Measurements from ENCODE around the gene ARHGAP28. TPM values are rescaled to one million over a fixed set of nuclear protein-coding genes. Genes with fewer than 3 reads are reported as not detected.
A peak's percentile ranks its signal among the peaks of the same experiment; 100 is the strongest.

ARHGAP28 gene, protein sequence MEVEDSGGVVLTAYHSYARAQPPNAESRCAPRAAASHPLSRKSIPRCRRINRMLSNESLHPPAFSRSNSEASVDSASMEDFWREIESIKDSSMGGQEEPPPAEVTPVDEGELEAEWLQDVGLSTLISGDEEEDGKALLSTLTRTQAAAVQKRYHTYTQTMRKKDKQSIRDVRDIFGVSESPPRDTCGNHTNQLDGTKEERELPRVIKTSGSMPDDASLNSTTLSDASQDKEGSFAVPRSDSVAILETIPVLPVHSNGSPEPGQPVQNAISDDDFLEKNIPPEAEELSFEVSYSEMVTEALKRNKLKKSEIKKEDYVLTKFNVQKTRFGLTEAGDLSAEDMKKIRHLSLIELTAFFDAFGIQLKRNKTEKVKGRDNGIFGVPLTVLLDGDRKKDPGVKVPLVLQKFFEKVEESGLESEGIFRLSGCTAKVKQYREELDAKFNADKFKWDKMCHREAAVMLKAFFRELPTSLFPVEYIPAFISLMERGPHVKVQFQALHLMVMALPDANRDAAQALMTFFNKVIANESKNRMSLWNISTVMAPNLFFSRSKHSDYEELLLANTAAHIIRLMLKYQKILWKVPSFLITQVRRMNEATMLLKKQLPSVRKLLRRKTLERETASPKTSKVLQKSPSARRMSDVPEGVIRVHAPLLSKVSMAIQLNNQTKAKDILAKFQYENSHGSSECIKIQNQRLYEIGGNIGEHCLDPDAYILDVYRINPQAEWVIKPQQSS
- not detected in 2 replicates for total RNA-seq (2013; cell fraction: nucleolus; rRNA removed)
- total RNA-seq (2014; rRNA removed) = not detected in 2 replicates
- not detected in 2 replicates for total RNA-seq (2014; rRNA removed; fragmentation: Illumina TruSeq; extraction: Trizol)
- not detected in 2 replicates for total RNA-seq (2021)
- polyA plus RNA-seq (2011; ENCODE audit: low read depth) = not detected
- polyA plus RNA-seq (2011; rRNA removed) = not detected in 2 replicates
- polyA plus RNA-seq (2011; cell fraction: cytosol; rRNA removed) = not detected in 2 replicates
- not detected in 2 replicates for polyA plus RNA-seq (2011; cell fraction: nucleus; rRNA removed)
- polyA plus RNA-seq (2012) = not detected in 2 replicates
- not detected in 2 replicates for polyA plus RNA-seq (2014; fragmentation: Illumina TruSeq; extraction: Trizol)
- polyA plus RNA-seq (2014; fragmentation: Nextera tagmentation; extraction: Ambion mirVana) = not detected
- not detected in 2 replicates for polyA plus RNA-seq (2014; rRNA removed)
- not detected for polyA plus RNA-seq (2016; fragmentation: Nextera tagmentation; extraction: Ambion mirVana)
- not detected in 2 replicates for polyA minus RNA-seq (2011; rRNA and poly(A)+ RNA removed)
- not detected in 2 replicates for polyA minus RNA-seq (2011; cell fraction: cytosol; rRNA and poly(A)+ RNA removed)
- not detected in 2 replicates for polyA minus RNA-seq (2011; cell fraction: nucleus; rRNA and poly(A)+ RNA removed)
- Bru-seq, nascent RNA = not detected
- percentile 0 among the genes with signal in this experiment for BruChase-seq, experiment 1, labeled RNA remaining after a 6-hour chase
- BruChase-seq, experiment 2, labeled RNA remaining after a 2-hour chase = percentile 0 among the genes with signal in this experiment
- long read RNA-seq, experiment 1 = 0 reads
- long read RNA-seq, experiment 2, partial matches to known transcripts = 0 of 1 reads
- long read RNA-seq, experiment 2, other reads (novel, unspliced or antisense) = 1 of 1 reads

DNA sequence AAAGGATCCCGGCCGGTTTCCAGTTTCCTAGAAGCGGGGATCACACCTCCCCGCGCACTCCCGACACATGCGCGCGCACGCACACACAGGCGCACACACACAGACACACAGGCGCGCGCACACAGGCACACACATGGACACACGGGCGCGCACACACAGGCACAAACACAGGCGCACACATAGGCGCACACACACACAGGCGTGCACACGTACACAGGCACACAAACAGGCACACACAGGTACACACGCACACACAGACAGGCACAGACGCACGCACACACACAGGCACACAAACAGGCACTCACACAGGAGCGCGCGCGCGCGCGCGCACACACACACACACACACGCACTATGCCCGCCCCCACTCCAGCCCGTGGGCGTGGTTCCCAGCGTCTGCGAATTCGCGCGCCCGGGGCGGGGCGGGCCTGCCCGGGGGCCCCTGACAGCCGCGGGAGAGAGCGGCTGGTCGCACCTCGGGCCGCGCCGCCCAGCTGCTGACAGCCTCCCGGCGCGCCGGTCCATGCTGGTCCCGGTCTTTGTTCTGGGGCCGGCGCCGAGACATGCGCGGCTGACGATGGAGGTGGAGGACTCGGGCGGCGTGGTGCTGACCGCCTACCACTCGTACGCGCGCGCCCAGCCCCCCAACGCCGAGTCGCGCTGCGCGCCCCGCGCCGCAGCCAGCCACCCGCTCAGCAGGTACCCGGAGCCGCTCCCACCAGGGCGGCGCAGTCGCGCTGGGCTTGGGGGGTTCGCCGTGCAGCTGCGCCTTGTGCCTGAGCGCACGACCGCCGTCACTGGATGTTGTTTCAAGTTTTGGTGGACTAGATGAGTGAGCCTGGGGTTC is at the start of gene ARHGAP28:
ARHGAP28 (plus strand) TSS at position 470 of the 845 bp plus-strand sequence; CDS start at position 576, 106 bp downstream.
- 6% methylated on average over 28 of the region's 96 CpGs for WGBS (ENCODE audit: insufficient coverage, insufficient replicate concordance, low lambda C conversion rate, missing lambda C conversion rate)
- RAD21 ChIA-PET (ENCODE audit: unreplicated experiment) = no interaction called here
- intact Hi-C loops (cut with micrococcal nuclease; ENCODE audit: unreplicated experiment) = no loop called here
- H3K27me3 ChIP-seq (replicated peaks in 1 of 2; ENCODE audit: control insufficient read depth in 2 of 2, insufficient read depth in 2 of 2, low read length in 1 of 2) = peaks cover 0 to 2% of the 10 kb centered on the region in 2 experiments; a peak in 2 of 4 replicates
- POLR2A ChIA-PET = no interaction called here
- no peak for DNase-seq (ENCODE audit: low read depth, low spot score)
- SMC1A ChIA-PET (ENCODE audit: uncharacterized antibody, unreplicated experiment) = no interaction called here
- peak within 1 kb of the TSS; percentile 23; the same call in 1 of the 2 replicates for H2AFZ ChIP-seq (ENCODE audit: control insufficient read depth, low read depth, low read length)
- H3K9me3 ChIP-seq (replicated peaks; ENCODE audit: control insufficient read depth, insufficient read depth, low read length) = no peaks in the 10 kb centered on the region
- no peak for FAIRE-seq
- H3K79me2 ChIP-seq (ENCODE audit: control insufficient read depth, insufficient read depth, low read length) = no peaks in the 10 kb centered on the region
- no TSS peak for BruUV-seq (replicated peaks)
- in situ Hi-C loops (cut with MboI) = no loop called here
- H3K4me2 ChIP-seq (ENCODE audit: control insufficient read depth, insufficient read depth) = peak within 1 kb of the TSS; percentile 38; the same call in 1 of the 2 replicates
- no peaks in the 10 kb centered on the region for H4K20me1 ChIP-seq (ENCODE audit: control insufficient read depth, insufficient read depth)
- ATAC-seq = peak; percentile 42
- peak within 1 kb of the TSS; percentile 16; the same call in 1 of the 2 replicates for H3K4me3 ChIP-seq
- H3K36me3 ChIP-seq (ENCODE audit: control insufficient read depth in 2 of 2, insufficient read depth in 2 of 2, low read length in 1 of 2) = no peaks in the 10 kb centered on the region
- H3K27ac ChIP-seq (ENCODE audit: control insufficient read depth, insufficient read depth) = no peak within 1 kb of the TSS
- CTCF ChIA-PET = no interaction called here
- TF ChIP-seq TARDBP (IDR thresholded peaks at IDR 0.05; ENCODE audit: borderline replicate concordance) = no peak
- no peak for TF ChIP-seq RBBP5 (conservative IDR thresholded peaks at IDR 0.05)
- no peaks in the 10 kb centered on the region for H3K4me1 ChIP-seq (ENCODE audit: control insufficient read depth, insufficient read depth, low read length)
- no peak within 1 kb of the TSS for H3K9ac ChIP-seq (ENCODE audit: control insufficient read depth, insufficient read depth, low read length)
